HG03064 (cell line): ENCODE results near the gene NEUROG1.
"Not testable (repeated sequence)": the region's sequence is repeated elsewhere in the genome, so short reads cannot be mapped to it uniquely, and the experiment has no call there.

ENCODE experiments used
- ATAC-seq: cut with Tn5 transposase; IDR thresholded peaks from one replicate; pipeline ENCODE4 v1.9.1; 2021; ENCODE audit warnings: low read depth; ENCODE audit not compliant: unreplicated experiment

The NEUROG1 gene

GRCh38 chr5:135497971-135498636 is 37.7 kb downstream of the NEUROG1 start:
- ATAC-seq: no peak

GRCh38 chr5:135495531-135495930 is 40.2 kb downstream of the NEUROG1 start:
- ATAC-seq: not testable (repeated sequence)

- no peak for ATAC-seq
These were observed 41.6 kb downstream of the NEUROG1 start for GRCh38 chr5:135494196-135494595.

GRCh38 chr5:135493406-135494180 is 42.2 kb downstream of the NEUROG1 start:
- ATAC-seq: no peak

GRCh38 chr5:135492319-135492626 is 43.5 kb downstream of the NEUROG1 start:
- no peak for ATAC-seq

GRCh38 chr5:135491552-135492318 is 44.0 kb downstream of the NEUROG1 start:
- ATAC-seq: no peak

- ATAC-seq: no peak
These were observed 44.7 kb downstream of the NEUROG1 start for GRCh38 chr5:135491038-135491551.

- ATAC-seq: no peak
These were observed 45.3 kb downstream of the NEUROG1 start for GRCh38 chr5:135490245-135491037.

- no peak for ATAC-seq
These were observed 46.1 kb downstream of the NEUROG1 start for GRCh38 chr5:135489466-135490244.

- ATAC-seq: no peak
These were observed 46.9 kb downstream of the NEUROG1 start for GRCh38 chr5:135488727-135489465.

- no peak for ATAC-seq
These were observed 47.8 kb downstream of the NEUROG1 start for GRCh38 chr5:135487839-135488514.

GRCh38 chr5:135487037-135487395 is 48.7 kb downstream of the NEUROG1 start:
- no peak for ATAC-seq

GRCh38 chr5:135486131-135487036 is 49.4 kb downstream of the NEUROG1 start:
- ATAC-seq: no peak

- no peak for ATAC-seq
These were observed 51.1 kb downstream of the NEUROG1 start for GRCh38 chr5:135484674-135485086.
